ENCODE data around the gene ELF1. TPM values are rescaled to one million over a fixed set of nuclear protein-coding genes. Genes with fewer than 3 reads are reported as not detected.

The ELF1 gene
- total and polyA plus RNA-seq, 2 of the 8 experiments (the other 6 are each of a cell fraction or from before 2014, with no cell fraction given): 5.6 to 18.2 TPM

GRCh38 chr13:40920826-40921225, 98.3 kb downstream of the ELF1 start:
- H3K23me2 ChIP-seq (ENCODE audit: low read depth, low read length): no peaks in the 10 kb centered on the region
- no peak overlapping the region for H4K5ac ChIP-seq (ENCODE audit: insufficient read length, low read depth, low read length)
- H3K27ac ChIP-seq (ENCODE audit: low read depth, low read length): no peak overlapping the region
- H4K91ac ChIP-seq (replicated peaks; ENCODE audit: insufficient read length, low read length): no peak overlapping the region
- 72% methylated on average over 5 of the region's 5 CpGs; no CpG with 5 or more reads in 1 of the 2 experiments for WGBS, 2 experiments (ENCODE audit: extremely low coverage in 1 of 2, insufficient coverage in 1 of 2, insufficient read length in 1 of 2, insufficient replicate concordance in 2 of 2, low coverage in 1 of 2, low lambda C conversion rate in 2 of 2, missing lambda C conversion rate in 1 of 2)
- no peak overlapping the region for H2BK5ac ChIP-seq (ENCODE audit: low read depth, low read length)
- no peaks in the 10 kb centered on the region for H3K36me3 ChIP-seq (ENCODE audit: control insufficient read depth in 2 of 4, insufficient read depth in 4 of 4, low read length in 3 of 4)
- H3K27me3 ChIP-seq (replicated peaks in 1 of 4; ENCODE audit: control insufficient read depth in 3 of 4, extremely low read depth in 1 of 4, insufficient read depth in 3 of 4, low read length in 3 of 4): no peaks in the 10 kb centered on the region
- H3K9me3 ChIP-seq (ENCODE audit: insufficient read depth in 2 of 2, low read depth in 1 of 2, low read length in 1 of 2): no peaks in the 10 kb centered on the region
- H2AK5ac ChIP-seq (ENCODE audit: low read depth, low read length): no peak overlapping the region
- no peak overlapping the region for H2BK15ac ChIP-seq (ENCODE audit: low read length)
- H3K9ac ChIP-seq (replicated peaks in 1 of 4; ENCODE audit: extremely low read depth in 1 of 4, low read depth in 3 of 4, low read length in 3 of 4): peak overlapping the region in 1 of 4 experiments; percentile 53; a peak in 3 of 7 replicates
- no peak overlapping the region for H2BK12ac ChIP-seq (ENCODE audit: low read depth, low read length)
- no peak overlapping the region for H3K14ac ChIP-seq (ENCODE audit: insufficient read length)
- no peak for FAIRE-seq
- H3K4me3 ChIP-seq (ENCODE audit: extremely low read depth in 1 of 4, insufficient read depth in 2 of 4, low read depth in 3 of 4, low read length in 4 of 4): peak overlapping the region; percentile 70 to 81 (median 74)
- no peak overlapping the region for H3K18ac ChIP-seq (ENCODE audit: extremely low read depth, low read length)
- no peak overlapping the region for H4K8ac ChIP-seq (ENCODE audit: extremely low read depth, insufficient read depth, low read length)
- H3K4ac ChIP-seq (replicated peaks; ENCODE audit: insufficient read length, low read depth, low read length): no peak overlapping the region
- H3K4me1 ChIP-seq (replicated peaks in 1 of 4; ENCODE audit: control insufficient read depth in 3 of 4, insufficient read depth in 4 of 4, low read length in 3 of 4): no peaks in the 10 kb centered on the region; a peak in 2 of 7 replicates
- POLR2A ChIA-PET (ENCODE audit: partially characterized antibody): interaction anchor here (0.6 to 2.3 kb wide), 8 partner anchors 12 to 238 kb away, joined by 3 to 12 read pairs (median 3); partner anchors contain the start of gene WBP4
- CTCF ChIA-PET (ENCODE audit: partially characterized antibody): interaction anchor here (0.6 to 2.7 kb wide), 4 partner anchors 15 to 144 kb away, joined by 3 to 15 read pairs (median 4); no protein-coding TSS in a partner anchor
- H2BK20ac ChIP-seq (ENCODE audit: low read length): no peak overlapping the region
- peaks cover 0 to 1% of the 10 kb centered on the region in 2 experiments for H4K20me1 ChIP-seq (replicated peaks in 1 of 2; ENCODE audit: control insufficient read depth in 1 of 2, insufficient read depth in 2 of 2, low read length in 2 of 2)
- DNase-seq (ENCODE audit: low read depth in 1 of 2, low spot score in 2 of 2): no peak
- H3K4me2 ChIP-seq (ENCODE audit: insufficient read depth in 1 of 2, low read depth in 2 of 2, low read length in 2 of 2): peak overlapping the region; percentile 67 to 91
- H3K23ac ChIP-seq (ENCODE audit: insufficient read length): no peak overlapping the region
- no peaks in the 10 kb centered on the region for H3K79me1 ChIP-seq (ENCODE audit: low read depth, low read length)
- H3K56ac ChIP-seq (replicated peaks; ENCODE audit: insufficient read length, low read depth, low read length): no peak overlapping the region
- H2BK120ac ChIP-seq (replicated peaks; ENCODE audit: low read depth, low read length): no peak overlapping the region
- H2AFZ ChIP-seq (ENCODE audit: low read length): peak overlapping the region; percentile 74; the same call in 1 of the 2 replicates
- H3K79me2 ChIP-seq (ENCODE audit: control insufficient read depth in 1 of 2, insufficient read depth in 2 of 2, low read length in 2 of 2): no peaks in the 10 kb centered on the region
- TF ChIP-seq RNF2 (IDR thresholded peaks at IDR 0.05; ENCODE audit: borderline replicate concordance, low read depth, low read length, missing control alignments, poor library complexity, severe bottlenecking) (no peak), YY1 (IDR thresholded peaks at IDR 0.05; ENCODE audit: low read depth, low read length) (no peak), TAF7 (optimal IDR thresholded peaks at IDR 0.05; ENCODE audit: borderline replicate concordance, low read depth, low read length) (no peak), HDAC6 (IDR thresholded peaks at IDR 0.05; ENCODE audit: low read depth, low read length) (no peak), SIRT6 (IDR thresholded peaks at IDR 0.05; ENCODE audit: low read length) (no peak), ATF3 (IDR thresholded peaks at IDR 0.05; ENCODE audit: insufficient read depth, low read depth, low read length) (no peak), BCL11A (IDR thresholded peaks at IDR 0.05; ENCODE audit: low read depth in 2 of 2, low read length in 2 of 2) (no peak), HDAC2 (IDR thresholded peaks at IDR 0.05; ENCODE audit: borderline replicate concordance in 1 of 2, low read depth in 2 of 2, low read length in 2 of 2) (no peak), CEBPB (IDR thresholded peaks at IDR 0.05; ENCODE audit: low read depth, low read length) (no peak), TEAD4 (IDR thresholded peaks at IDR 0.05; ENCODE audit: low read depth, low read length) (no peak), E2F6 (IDR thresholded peaks at IDR 0.05) (no peak)
